GM23338 (cell line): ENCODE results near the gene NT5M.

ENCODE experiments used
- CREB1 ChIP-seq: fragments of 250-450 bp; sonication (Bioruptor Pico); IDR thresholded peaks from 2 replicates; pipeline ENCODE4 v1.5.0; 2020; ENCODE audit warnings: low read depth, mild to moderate bottlenecking, moderate library complexity
- CTCF ChIP-seq, 2 experiments: fragments of 200-600 bp in 1 of 2; sonication (generic) in 1 of 2; conservative IDR thresholded peaks; 2 replicates each; pipeline versions ENCODE4 v1.5.1 to v1.6.1; 2016 to 2017; ENCODE audit warnings: antibody characterized with exemption in 2 of 2, low read depth in 2 of 2, mild to moderate bottlenecking in 2 of 2, moderate library complexity in 1 of 2
- ETS1 ChIP-seq: IDR thresholded peaks from 2 replicates; pipeline ENCODE4 v1.6.1; 2016; ENCODE audit warnings: antibody characterized with exemption
- EZH2 ChIP-seq: fragments of 200-600 bp; sonication (generic); IDR thresholded peaks from one replicate; pipeline ENCODE4 v1.8.0; 2017; ENCODE audit warnings: antibody characterized with exemption, mild to moderate bottlenecking, low read depth; ENCODE audit not compliant: unreplicated experiment
- JUNB ChIP-seq: IDR thresholded peaks from one replicate; pipeline ENCODE4 v1.6.1; 2016; ENCODE audit warnings: antibody characterized with exemption; ENCODE audit not compliant: unreplicated experiment
- POLR2AphosphoS5 ChIP-seq: IDR thresholded peaks from 2 replicates; pipeline ENCODE4 v1.6.1; 2016; ENCODE audit warnings: antibody characterized with exemption, low read depth

- no peak for TF ChIP-seq ETS1
- TF ChIP-seq POLR2AphosphoS5, result no peak
- TF ChIP-seq CTCF (conservative IDR thresholded peaks at IDR 0.05; ENCODE audit: low read depth in 2 of 2), result peak; percentile 67 to 87
- no peak for TF ChIP-seq CREB1 (CRISPR knock-in tag)
- TF ChIP-seq EZH2, result no peak
- no peak for TF ChIP-seq JUNB
Observed at GRCh38 chr17:17313350-17313991, 10.3 kb downstream of the NT5M start.
